WTC11 (cell line): ENCODE measurements around the gene PROSER3. TPM values are rescaled to one million over a fixed set of nuclear protein-coding genes. Genes with fewer than 3 reads are reported as not detected.
"Not testable (repeated sequence)": the region's sequence is repeated elsewhere in the genome, so short reads cannot be mapped to it uniquely, and the experiment has no call there.

Experiments used
- ATAC-seq: fragments of 200-7000 bp; cut with Tn5 transposase; 2 replicates; pipeline ENCODE4 v1.10.0; 2021; ENCODE audit warnings: mild to moderate bottlenecking, moderate library complexity
- CTCF ChIA-PET: fragments of 300-600 bp; sonication (Branson Sonifier 250); formaldehyde crosslinking; loops from one replicate; lab custom pipeline; 2021; ENCODE audit warnings: antibody characterized with exemption; lab: Charles Lee
- POLR2A ChIA-PET: fragments of 350-600 bp; sonication (Branson Sonifier 250); formaldehyde crosslinking; loops from one replicate; lab custom pipeline; 2021; ENCODE audit warnings: antibody characterized with exemption; lab: Charles Lee
- DNase-seq: peaks from one replicate; pipeline ENCODE4 v3.0.0; 2021; ENCODE audit warnings: low spot score
- H3K27ac Mint-ChIP-seq: 2 replicates; pipeline ENCODE4 v1.8.0; 2021; ENCODE audit warnings: mixed read lengths
- H3K27me3 Mint-ChIP-seq: 2 replicates; pipeline ENCODE4 v1.8.0; 2021; ENCODE audit warnings: low read depth, mild to moderate bottlenecking, moderate library complexity, mixed read lengths
- H3K36me3 Mint-ChIP-seq: 2 replicates; pipeline ENCODE4 v1.8.0; 2021; ENCODE audit warnings: mixed read lengths
- H3K4me1 Mint-ChIP-seq: 2 replicates; pipeline ENCODE4 v1.8.0; 2022; ENCODE audit warnings: mixed read lengths
- H3K4me3 Mint-ChIP-seq: 2 replicates; pipeline ENCODE4 v1.8.0; 2021; ENCODE audit warnings: mild to moderate bottlenecking, moderate library complexity, mixed read lengths
- H3K9me3 Mint-ChIP-seq: 2 replicates; pipeline ENCODE4 v1.8.0; 2021; ENCODE audit warnings: mixed read lengths
- ATF2 ChIP-seq: sonication (generic); formaldehyde crosslinking; IDR thresholded peaks from 2 replicates; pipeline ENCODE4 v1.8.1; 2022; ENCODE audit warnings: low read depth, missing genetic modification reagents, borderline replicate concordance
- HMGA2 ChIP-seq: fragments of 250-450 bp; sonication (Bioruptor Pico); IDR thresholded peaks from 2 replicates; pipeline ENCODE4 v1.4.0; 2021; ENCODE audit warnings: mild to moderate bottlenecking, moderate library complexity
- KAT7 ChIP-seq: sonication (generic); formaldehyde crosslinking; IDR thresholded peaks from 2 replicates; pipeline ENCODE4 v1.8.1; 2023; ENCODE audit warnings: missing genetic modification reagents, mild to moderate bottlenecking, borderline replicate concordance
- MAX ChIP-seq: sonication (generic); formaldehyde crosslinking; IDR thresholded peaks from 2 replicates; pipeline ENCODE4 v1.8.0; 2022; ENCODE audit warnings: mild to moderate bottlenecking, missing genetic modification reagents
- NR2C2 ChIP-seq: sonication (generic); formaldehyde crosslinking; IDR thresholded peaks from 2 replicates; pipeline ENCODE4 v1.8.0; 2022; ENCODE audit warnings: mild to moderate bottlenecking, missing genetic modification reagents
- PRDM15 ChIP-seq: sonication (generic); formaldehyde crosslinking; IDR thresholded peaks from 2 replicates; pipeline ENCODE4 v1.8.0; 2022; ENCODE audit warnings: missing genetic modification reagents
- RELA ChIP-seq: sonication (generic); formaldehyde crosslinking; IDR thresholded peaks from 2 replicates; pipeline ENCODE4 v1.8.1; 2022; ENCODE audit warnings: missing genetic modification reagents, mild to moderate bottlenecking, borderline replicate concordance
- SP1 ChIP-seq: sonication (generic); formaldehyde crosslinking; conservative IDR thresholded peaks from 2 replicates; pipeline ENCODE4 v1.8.1; 2022; ENCODE audit warnings: missing genetic modification reagents
- TCF7 ChIP-seq: sonication (generic); formaldehyde crosslinking; IDR thresholded peaks from 2 replicates; pipeline ENCODE4 v1.8.0; 2022; ENCODE audit warnings: mild to moderate bottlenecking, low read depth, missing genetic modification reagents, moderate library complexity
- ZBTB21 ChIP-seq: sonication (generic); formaldehyde crosslinking; IDR thresholded peaks from 2 replicates; pipeline ENCODE4 v1.8.1; 2023; ENCODE audit warnings: mild to moderate bottlenecking, missing genetic modification reagents, borderline replicate concordance
- ZBTB43 ChIP-seq: sonication (generic); formaldehyde crosslinking; IDR thresholded peaks from 2 replicates; pipeline ENCODE4 v1.8.1; 2023; ENCODE audit warnings: mild to moderate bottlenecking, missing genetic modification reagents
- total RNA-seq: library from RNA; stranded (reverse); gene quantifications from 3 replicates; pipeline ENCODE4 v1.2.3, GENCODE V29; 2021

PROSER3 gene
- total RNA-seq, 1 experiment from 2014 or later = 32.9 TPM

GRCh38 chr19:35766571-35767104 is 8.7 kb downstream of the PROSER3 start:
- CTCF ChIA-PET = interaction anchor here (0.6 to 1.9 kb wide), 5 partner anchors 9 to 53 kb away, joined by 3 to 6 read pairs (median 4); partner anchors contain the start of genes LIN37, PROSER3, PSENEN and U2AF1L4
- H3K4me3 Mint-ChIP-seq = no peak overlapping the region
- TF ChIP-seq ZBTB21 (CRISPR knock-in tag) (no peak), KAT7 (no peak), HMGA2 (no peak), NR2C2 (CRISPR knock-in tag) (no peak), RELA (CRISPR knock-in tag) (no peak), ZBTB43 (no peak), TCF7 (CRISPR knock-in tag) (no peak)
- H3K27ac Mint-ChIP-seq = no peak overlapping the region
- peaks cover 19% of the 10 kb centered on the region for H3K36me3 Mint-ChIP-seq
- POLR2A ChIA-PET = interaction anchor here (1.7 kb wide), 1 partner anchor 26 kb away, joined by 6 read pairs; no protein-coding TSS in a partner anchor
- H3K9me3 Mint-ChIP-seq = no peaks in the 10 kb centered on the region
- no peak; the same call in 1 of the 2 replicates for ATAC-seq
- no peak for DNase-seq
- peaks cover 13% of the 10 kb centered on the region for H3K4me1 Mint-ChIP-seq
- no peaks in the 10 kb centered on the region for H3K27me3 Mint-ChIP-seq

GRCh38 chr19:35767288-35768081 is 9.5 kb downstream of the PROSER3 start:
- DNase-seq (peak; percentile 92), ATAC-seq (peak; percentile 94)
- POLR2A ChIA-PET = interaction anchor here (1.1 to 1.7 kb wide), 3 partner anchors 19 to 27 kb away, joined by 4 to 6 read pairs (median 5); partner anchors contain the start of genes LIN37, PSENEN and U2AF1L4
- Mint-ChIP-seq H3K36me3 (peaks cover 13% of the 10 kb centered on the region; the same call in 1 of the 2 replicates), H3K27me3 (peaks cover 2% of the 10 kb centered on the region), H3K4me1 (peaks cover 13% of the 10 kb centered on the region), H3K27ac (peak overlapping the region; percentile 79), H3K4me3 (peak overlapping the region; percentile 54), H3K9me3 (no peaks in the 10 kb centered on the region)
- CTCF ChIA-PET = interaction anchor here (1.0 to 1.9 kb wide), 10 partner anchors 10 to 164 kb away, joined by 3 to 11 read pairs (median 4); partner anchors contain the start of genes LIN37, PROSER3, PSENEN and U2AF1L4
- TF ChIP-seq MAX (peak; percentile 46; the same call in 1 of the 2 replicates), SP1 (CRISPR knock-in tag) (peak; percentile 58; the same call in 1 of the 2 replicates), PRDM15 (CRISPR knock-in tag) (no peak)

GRCh38 chr19:35768082-35768421 is 10.1 kb downstream of the PROSER3 start:
- TF ChIP-seq PRDM15 (CRISPR knock-in tag) (no peak), MAX (0 out of 2 replicates have a peak, but pooled peaks have one; percentile 8), ATF2 (no peak)
- TF ChIP-seq, all 79 proteins: peak for 1
- POLR2A ChIA-PET = interaction anchor here (1.1 to 1.6 kb wide), 2 partner anchors 20 to 23 kb away, joined by 4 to 5 read pairs; partner anchors contain the start of genes LIN37, PSENEN and U2AF1L4
- no peak for ATAC-seq
- Mint-ChIP-seq H3K4me3 (no peak overlapping the region), H3K4me1 (peaks cover 13% of the 10 kb centered on the region), H3K9me3 (no peaks in the 10 kb centered on the region), H3K27ac (no peak overlapping the region), H3K36me3 (peaks cover 13% of the 10 kb centered on the region; the same call in 1 of the 2 replicates), H3K27me3 (peaks cover 8% of the 10 kb centered on the region)
- no peak for DNase-seq
- CTCF ChIA-PET = interaction anchor here (0.5 to 1.9 kb wide), 10 partner anchors 10 to 163 kb away, joined by 3 to 11 read pairs (median 4); partner anchors contain the start of genes LIN37, PROSER3, PSENEN and U2AF1L4

GRCh38 chr19:35772362-35772761 is 14.4 kb downstream of the PROSER3 start:
- H3K4me1 Mint-ChIP-seq = peaks cover 35% of the 10 kb centered on the region
- H3K36me3 Mint-ChIP-seq, H3K4me3 Mint-ChIP-seq, ATAC-seq, DNase-seq, CTCF ChIA-PET, H3K9me3 Mint-ChIP-seq, POLR2A ChIA-PET, H3K27ac Mint-ChIP-seq: not testable (repeated sequence)
- peaks cover 25% of the 10 kb centered on the region for H3K27me3 Mint-ChIP-seq
